Activated T-helper 17 cell treated with anti-CD3 and anti-CD28 coated beads, Interleukin-2, amount 50 U/mL, for 72 hours (primary cell): ENCODE data around the gene TRIP11. TPM values are rescaled to one million over a fixed set of nuclear protein-coding genes. Genes with fewer than 3 reads are reported as not detected.

ENCODE experiments used
- ATAC-seq: fragments of 150-1000 bp; cut with Tn5 transposase; replicated peaks from 2 replicates; pipeline ENCODE4 v1.10.0; 2021; ENCODE audit warnings: mild to moderate bottlenecking, moderate library complexity
- H3K27ac Mint-ChIP-seq: one replicate; pipeline ENCODE4 v1.8.0; 2022; ENCODE audit warnings: mixed read lengths
- H3K27me3 Mint-ChIP-seq: one replicate; pipeline ENCODE4 v1.8.0; 2022; ENCODE audit warnings: mixed read lengths
- H3K36me3 Mint-ChIP-seq: one replicate; pipeline ENCODE4 v1.8.0; 2022; ENCODE audit warnings: low read depth, mild to moderate bottlenecking, mixed read lengths
- H3K4me1 Mint-ChIP-seq: one replicate; pipeline ENCODE4 v1.8.0; 2022; ENCODE audit warnings: mixed read lengths
- H3K4me3 Mint-ChIP-seq: one replicate; pipeline ENCODE4 v1.8.0; 2022; ENCODE audit warnings: mild to moderate bottlenecking, mixed read lengths
- H3K9me3 Mint-ChIP-seq: one replicate; pipeline ENCODE4 v1.8.0; 2022; ENCODE audit warnings: mixed read lengths
- total RNA-seq, 2 donors: library from RNA; stranded (reverse); gene quantifications; one replicate each; pipeline ENCODE4 v1.2.3, GENCODE V29; 2022

The TRIP11 gene
- total RNA-seq, 2 donors from 2014 or later = 38.5 to 39.8 TPM

DNA sequence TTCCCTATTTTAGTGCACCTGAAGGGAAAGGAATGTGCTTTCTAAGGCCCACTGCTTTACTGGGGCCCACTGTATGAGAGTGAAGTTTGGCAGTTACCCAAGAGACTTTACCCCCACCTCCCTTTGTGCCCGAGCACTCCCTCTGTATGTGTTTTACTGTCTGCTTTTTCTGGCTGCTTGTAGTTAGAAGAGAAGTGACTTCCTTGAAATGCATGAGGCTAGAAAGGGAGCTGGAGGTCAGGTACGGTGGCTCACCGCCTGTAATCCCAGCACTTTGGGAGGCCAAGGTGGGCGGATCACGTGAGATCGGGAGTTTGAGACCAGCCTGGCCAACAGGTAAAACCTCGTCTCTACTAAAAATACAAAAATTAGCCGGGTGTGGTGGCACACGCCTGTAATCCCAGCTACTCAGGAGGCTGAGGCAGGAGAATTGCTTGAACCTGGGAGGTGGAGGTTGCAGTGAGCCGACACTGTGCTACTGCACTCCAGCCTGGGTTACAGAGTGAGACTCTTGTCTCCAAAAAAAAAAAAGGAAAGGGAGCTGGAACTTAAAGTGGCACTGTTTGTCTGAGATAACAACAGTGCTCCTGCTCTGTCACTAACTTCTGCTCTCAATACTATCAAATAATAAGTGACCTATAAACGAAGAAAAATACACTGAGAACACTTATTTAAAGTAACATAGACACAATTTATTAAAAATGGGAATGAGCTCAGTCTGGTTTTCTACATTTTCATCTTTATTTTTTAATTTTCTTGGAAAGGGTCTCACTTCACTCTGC is 5.8 kb downstream of the TRIP11 start:
- Mint-ChIP-seq H3K27ac (no peak overlapping the region), H3K27me3 (no peaks in the 10 kb centered on the region), H3K4me3 (no peak overlapping the region), H3K36me3 (peaks cover 68% of the 10 kb centered on the region), H3K4me1 (peaks cover 22% of the 10 kb centered on the region), H3K9me3 (no peaks in the 10 kb centered on the region)
- no peak for ATAC-seq

DNA sequence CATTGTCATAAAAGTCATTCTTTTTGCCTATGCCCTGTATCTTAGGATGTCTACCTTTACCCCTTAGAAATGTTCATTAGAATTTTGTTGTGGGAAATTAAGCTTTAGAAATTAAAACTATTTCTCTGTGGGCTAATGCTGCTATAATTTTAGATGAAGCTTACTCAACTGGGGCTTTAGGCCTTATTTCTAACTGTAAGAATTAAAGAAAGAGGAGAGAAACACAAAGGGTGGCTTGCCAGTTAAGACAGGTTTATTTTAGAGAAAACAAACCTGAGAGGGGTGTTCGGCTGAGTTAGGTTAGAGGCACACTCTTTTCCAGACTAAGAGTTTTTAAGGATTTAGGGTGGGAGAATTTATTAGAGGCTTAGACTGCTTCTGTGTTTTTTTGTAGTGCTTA is 6.4 kb downstream of the TRIP11 start:
- H3K4me3 Mint-ChIP-seq = no peak overlapping the region
- H3K4me1 Mint-ChIP-seq = peaks cover 22% of the 10 kb centered on the region
- H3K9me3 Mint-ChIP-seq = no peaks in the 10 kb centered on the region
- ATAC-seq = no peak
- H3K27ac Mint-ChIP-seq = no peak overlapping the region
- H3K36me3 Mint-ChIP-seq = peaks cover 65% of the 10 kb centered on the region
- no peaks in the 10 kb centered on the region for H3K27me3 Mint-ChIP-seq

DNA sequence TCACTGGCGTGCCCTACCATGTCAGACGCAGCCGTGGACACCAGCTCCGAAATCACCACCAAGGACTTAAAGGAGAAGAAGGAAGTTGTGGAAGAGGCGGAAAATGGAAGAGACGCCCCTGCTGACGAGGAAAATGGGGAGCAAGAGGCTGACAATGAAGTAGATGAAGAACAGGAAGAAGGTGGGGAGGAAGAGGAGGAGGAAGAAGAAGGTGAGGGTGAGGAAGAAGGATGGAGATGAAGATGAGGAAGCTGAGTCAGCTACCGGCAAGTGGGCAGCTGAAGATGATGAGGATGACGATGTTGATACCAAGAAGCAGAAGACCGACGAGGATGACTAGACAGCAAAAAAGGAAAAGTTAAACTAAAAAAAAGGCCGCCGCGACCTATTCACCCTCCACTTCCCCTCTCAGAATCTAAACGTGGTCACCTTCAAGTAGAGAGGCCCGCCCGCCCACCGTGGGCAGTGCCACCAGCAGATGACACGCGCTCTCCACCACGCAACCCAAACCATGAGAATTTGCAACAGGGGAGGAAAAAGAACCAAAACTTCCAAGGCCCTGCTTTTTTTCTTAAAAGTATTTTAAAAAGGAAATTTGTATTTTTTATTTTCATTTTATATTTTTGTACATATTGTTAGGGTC is 13.2 kb downstream of the TRIP11 start:
- Mint-ChIP-seq H3K4me3 (peak overlapping the region; percentile 33), H3K27me3 (no peaks in the 10 kb centered on the region), H3K27ac (peak overlapping the region; percentile 46), H3K9me3 (no peaks in the 10 kb centered on the region), H3K36me3 (peaks cover 87% of the 10 kb centered on the region), H3K4me1 (peaks cover 19% of the 10 kb centered on the region)
- no peak for ATAC-seq

DNA sequence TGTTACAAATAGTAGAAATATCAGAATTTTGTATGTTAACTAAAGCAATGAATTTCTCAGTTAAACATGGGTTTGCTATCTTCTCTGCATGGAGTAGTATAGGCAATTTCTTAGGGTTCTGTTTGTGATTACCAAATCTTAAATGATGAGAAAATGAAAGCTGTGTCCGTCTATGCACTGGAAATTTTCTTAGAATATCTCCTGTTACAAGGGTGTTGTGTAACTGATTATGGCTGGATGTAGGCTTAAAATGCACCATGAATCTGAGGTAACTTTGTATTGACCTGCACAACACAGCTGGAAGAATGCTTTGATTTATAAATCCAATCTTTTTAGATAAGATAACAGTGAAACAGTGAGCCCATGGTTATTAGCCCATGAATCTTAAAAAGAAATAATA is 17.8 kb downstream of the TRIP11 start:
- no peak overlapping the region for H3K4me3 Mint-ChIP-seq
- no peak overlapping the region for H3K27ac Mint-ChIP-seq
- peaks cover 12% of the 10 kb centered on the region for H3K4me1 Mint-ChIP-seq
- peaks cover 91% of the 10 kb centered on the region for H3K36me3 Mint-ChIP-seq
- no peaks in the 10 kb centered on the region for H3K27me3 Mint-ChIP-seq
- no peaks in the 10 kb centered on the region for H3K9me3 Mint-ChIP-seq
- no peak for ATAC-seq

DNA sequence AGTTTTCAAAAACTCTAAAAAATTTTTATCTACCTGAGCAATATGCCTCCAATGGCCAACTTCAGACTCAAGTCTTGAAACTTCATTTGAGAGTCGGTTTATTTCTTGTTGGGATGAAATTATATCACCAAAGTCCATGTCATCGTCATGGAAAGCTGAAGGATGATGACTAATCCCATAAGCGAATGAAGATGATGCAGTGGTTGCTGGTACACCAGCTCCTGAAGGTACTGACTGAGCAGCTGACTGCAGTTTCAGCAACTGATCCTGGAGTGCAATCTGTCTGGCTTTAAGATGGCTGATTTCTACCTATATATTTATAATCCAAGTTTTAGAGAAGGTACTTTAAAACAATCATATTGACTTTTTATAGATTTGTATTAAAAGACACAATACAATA is 18.3 kb downstream of the TRIP11 start:
- Mint-ChIP-seq H3K36me3 (peaks cover 91% of the 10 kb centered on the region), H3K4me3 (no peak overlapping the region), H3K9me3 (no peaks in the 10 kb centered on the region), H3K27me3 (no peaks in the 10 kb centered on the region), H3K27ac (no peak overlapping the region), H3K4me1 (peaks cover 9% of the 10 kb centered on the region)
- ATAC-seq = peak; percentile 35

DNA sequence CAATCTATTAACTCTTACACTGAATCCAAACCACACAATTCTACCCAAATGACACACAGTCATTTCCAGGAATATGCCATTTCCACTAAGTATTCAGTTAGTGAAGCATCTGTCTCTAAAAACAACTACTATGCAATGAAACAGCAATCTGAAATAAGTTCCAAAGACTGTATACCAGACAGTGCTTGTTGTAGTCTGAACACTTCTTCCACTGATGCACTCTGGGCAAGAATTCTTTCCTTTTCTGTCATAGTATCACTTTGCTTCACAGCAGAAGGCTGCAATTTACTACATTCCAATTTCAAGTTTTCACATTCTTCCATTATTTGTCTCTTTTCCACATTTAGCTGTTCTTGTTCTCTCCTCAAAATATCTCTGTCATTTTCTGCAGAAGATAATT is 25.8 kb downstream of the TRIP11 start:
- H3K27me3 Mint-ChIP-seq = no peaks in the 10 kb centered on the region
- H3K4me3 Mint-ChIP-seq = no peak overlapping the region
- no peaks in the 10 kb centered on the region for H3K9me3 Mint-ChIP-seq
- H3K27ac Mint-ChIP-seq = peak overlapping the region; percentile 37
- peaks cover 13% of the 10 kb centered on the region for H3K4me1 Mint-ChIP-seq
- peak; percentile 46 for ATAC-seq
- peaks cover 96% of the 10 kb centered on the region for H3K36me3 Mint-ChIP-seq

DNA sequence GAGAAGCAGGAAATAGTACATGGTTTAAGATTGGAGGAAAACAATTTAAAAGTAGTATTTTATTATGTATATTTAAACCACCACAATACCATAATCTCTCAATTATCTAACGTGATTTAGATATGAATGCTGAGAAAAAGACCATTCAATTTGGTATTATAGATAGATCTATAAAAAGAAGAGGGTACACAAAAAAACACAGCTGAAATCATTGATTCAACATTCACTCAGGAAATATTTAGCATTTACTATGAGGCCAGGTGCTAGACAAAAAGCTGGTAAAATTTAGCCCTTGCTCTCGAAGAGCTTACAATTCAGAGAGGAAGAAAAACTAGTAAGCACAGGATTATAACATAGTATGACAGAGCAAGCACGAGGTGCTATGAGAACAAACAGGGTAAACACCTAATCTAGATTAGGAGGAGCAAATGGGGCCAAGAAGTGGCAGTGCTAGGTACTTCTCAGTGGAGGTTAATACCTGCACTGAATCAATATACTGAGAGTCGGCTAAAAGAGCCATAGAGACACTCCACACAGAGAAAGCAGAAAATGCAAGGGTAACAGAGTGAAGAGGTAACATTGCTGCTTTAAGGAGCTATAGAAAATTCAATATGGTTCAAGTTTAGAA is 27.6 kb downstream of the TRIP11 start:
- Mint-ChIP-seq H3K36me3 (peaks cover 95% of the 10 kb centered on the region), H3K27me3 (no peaks in the 10 kb centered on the region), H3K9me3 (no peaks in the 10 kb centered on the region), H3K4me3 (no peak overlapping the region), H3K27ac (peak overlapping the region; percentile 0), H3K4me1 (peaks cover 13% of the 10 kb centered on the region)
- ATAC-seq = no peak

DNA sequence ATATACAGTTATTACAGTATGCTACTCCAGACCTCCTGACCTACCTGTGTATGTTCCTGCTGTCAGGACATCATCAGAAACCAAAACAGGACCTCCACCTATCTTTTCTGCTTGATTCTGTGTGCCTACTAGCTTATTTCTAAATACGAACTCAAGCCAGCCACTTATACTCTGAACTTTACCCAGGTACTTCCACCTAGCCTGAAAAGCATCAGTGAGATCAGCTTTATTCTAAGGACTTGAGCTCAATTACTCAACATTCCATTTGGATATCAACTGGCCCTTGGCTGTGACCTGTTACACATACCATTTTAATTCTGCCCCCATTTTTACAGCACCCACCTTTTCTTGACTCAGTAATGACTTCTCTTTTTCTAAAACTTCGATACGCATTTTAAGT is 29.2 kb downstream of the TRIP11 start:
- no peaks in the 10 kb centered on the region for H3K27me3 Mint-ChIP-seq
- peaks cover 95% of the 10 kb centered on the region for H3K36me3 Mint-ChIP-seq
- H3K4me1 Mint-ChIP-seq = peaks cover 16% of the 10 kb centered on the region
- no peak overlapping the region for H3K27ac Mint-ChIP-seq
- ATAC-seq = no peak
- H3K4me3 Mint-ChIP-seq = no peak overlapping the region
- H3K9me3 Mint-ChIP-seq = no peaks in the 10 kb centered on the region

DNA sequence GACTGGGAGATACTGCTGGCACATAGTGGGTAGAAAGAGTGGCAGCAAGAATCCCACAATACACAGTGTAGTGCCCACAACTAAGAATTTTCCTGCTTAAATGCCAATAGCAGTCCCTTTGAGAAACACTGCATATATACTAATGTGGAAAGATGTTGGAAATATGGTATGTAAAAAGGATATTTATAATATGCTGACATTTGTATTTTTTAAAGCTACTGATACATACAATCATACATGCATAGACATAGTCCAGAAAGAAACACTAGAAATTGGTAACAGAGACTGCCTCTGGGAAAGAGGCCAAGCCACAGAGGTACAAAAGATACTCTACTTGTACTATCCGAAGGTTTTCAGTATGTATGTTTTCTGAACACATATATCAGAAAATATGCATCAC is 30.3 kb downstream of the TRIP11 start:
- H3K9me3 Mint-ChIP-seq = no peaks in the 10 kb centered on the region
- H3K36me3 Mint-ChIP-seq = peaks cover 95% of the 10 kb centered on the region
- H3K4me3 Mint-ChIP-seq = no peak overlapping the region
- ATAC-seq = no peak
- H3K4me1 Mint-ChIP-seq = peaks cover 26% of the 10 kb centered on the region
- no peak overlapping the region for H3K27ac Mint-ChIP-seq
- H3K27me3 Mint-ChIP-seq = no peaks in the 10 kb centered on the region

DNA sequence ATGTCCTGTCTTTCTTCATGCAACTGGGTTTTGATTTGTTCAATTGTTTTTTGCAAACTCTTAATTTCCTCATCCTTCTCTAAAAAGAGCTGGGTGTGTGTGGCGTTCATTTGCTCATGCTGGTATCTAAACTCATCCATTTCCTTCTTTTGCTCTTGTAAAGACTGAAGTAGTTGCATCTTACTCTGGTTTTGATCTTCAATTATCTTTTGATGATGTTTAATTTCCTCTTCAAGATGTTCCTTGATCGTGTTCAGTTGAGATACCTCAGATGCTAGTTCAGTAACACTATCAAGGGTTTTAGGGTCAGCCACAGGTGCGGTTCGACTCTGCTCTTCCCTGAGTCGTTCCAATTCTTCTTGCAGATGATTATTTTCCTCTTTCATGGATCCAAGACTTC is 34.8 kb downstream of the TRIP11 start:
- no peak for ATAC-seq
- Mint-ChIP-seq H3K9me3 (no peaks in the 10 kb centered on the region), H3K4me1 (peaks cover 24% of the 10 kb centered on the region), H3K36me3 (peaks cover 74% of the 10 kb centered on the region), H3K4me3 (peak overlapping the region; percentile 50), H3K27ac (peak overlapping the region; percentile 69), H3K27me3 (no peaks in the 10 kb centered on the region)

DNA sequence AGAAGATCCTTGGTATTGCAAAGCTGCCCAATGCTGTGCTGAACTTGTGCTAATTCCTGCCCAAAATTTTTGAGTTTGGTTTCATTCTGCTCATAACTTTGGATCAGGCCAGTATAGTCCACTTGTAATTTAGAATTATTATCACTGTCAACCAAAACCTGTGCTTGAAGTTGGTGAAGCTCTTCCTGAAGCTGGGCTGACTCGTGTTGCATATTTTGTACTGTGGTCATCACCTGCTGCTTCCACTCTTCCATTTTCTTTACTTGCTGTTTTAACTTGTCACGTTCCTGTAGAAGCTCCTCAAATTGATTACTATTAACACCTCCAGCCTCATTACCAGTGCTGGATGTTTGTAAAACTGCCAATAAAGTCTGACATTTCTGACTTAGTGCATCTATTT is 35.8 kb downstream of the TRIP11 start:
- no peak for ATAC-seq
- H3K4me1 Mint-ChIP-seq = peaks cover 30% of the 10 kb centered on the region
- H3K27ac Mint-ChIP-seq = no peak overlapping the region
- H3K36me3 Mint-ChIP-seq = peaks cover 74% of the 10 kb centered on the region
- H3K4me3 Mint-ChIP-seq = no peak overlapping the region
- no peaks in the 10 kb centered on the region for H3K9me3 Mint-ChIP-seq
- no peaks in the 10 kb centered on the region for H3K27me3 Mint-ChIP-seq

DNA sequence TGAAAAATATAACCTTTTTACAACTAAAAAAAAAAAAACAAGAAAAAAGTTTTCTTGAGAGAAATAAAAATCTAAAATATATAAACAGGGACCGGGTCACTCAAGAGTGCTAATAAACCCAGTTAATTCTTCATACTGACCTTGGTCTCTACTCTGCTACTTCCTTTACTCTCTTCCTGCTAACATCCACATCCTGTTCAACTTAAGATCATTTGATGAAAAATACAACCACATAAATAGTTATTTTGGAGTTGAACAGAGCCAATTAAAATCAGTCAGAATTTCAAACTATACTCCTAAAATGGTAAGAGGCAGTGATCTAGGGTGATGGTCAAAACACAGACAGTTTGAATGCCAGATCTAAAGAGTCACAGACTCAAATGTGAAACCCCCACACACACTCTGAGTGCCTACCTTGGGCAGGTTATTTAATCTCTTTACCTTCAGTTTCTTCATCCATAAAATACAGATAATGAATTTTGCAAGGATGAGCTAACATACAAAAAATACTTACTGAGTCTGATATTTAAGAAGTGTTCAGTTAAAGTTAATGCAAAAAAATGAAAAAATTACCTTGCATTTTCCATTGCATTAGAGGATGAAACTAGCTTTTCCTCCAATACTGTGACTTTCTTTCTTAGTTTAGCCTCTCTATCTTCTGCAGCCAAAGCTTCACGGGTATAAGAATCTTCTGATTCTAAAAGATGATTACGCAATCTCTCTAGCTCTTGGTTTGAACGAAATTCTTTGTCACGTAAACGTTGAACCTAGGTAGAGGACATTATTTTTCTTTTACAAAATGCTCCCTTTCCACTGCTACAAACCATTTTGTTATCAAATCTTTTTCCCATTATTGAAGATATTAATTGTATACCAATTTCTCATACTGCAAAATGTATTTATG is 40.9 kb downstream of the TRIP11 start:
- Mint-ChIP-seq H3K27me3 (no peaks in the 10 kb centered on the region), H3K4me1 (peaks cover 34% of the 10 kb centered on the region), H3K36me3 (peaks cover 72% of the 10 kb centered on the region), H3K9me3 (no peaks in the 10 kb centered on the region), H3K4me3 (peak overlapping the region; percentile 11), H3K27ac (peak overlapping the region; percentile 45)
- no peak for ATAC-seq

DNA sequence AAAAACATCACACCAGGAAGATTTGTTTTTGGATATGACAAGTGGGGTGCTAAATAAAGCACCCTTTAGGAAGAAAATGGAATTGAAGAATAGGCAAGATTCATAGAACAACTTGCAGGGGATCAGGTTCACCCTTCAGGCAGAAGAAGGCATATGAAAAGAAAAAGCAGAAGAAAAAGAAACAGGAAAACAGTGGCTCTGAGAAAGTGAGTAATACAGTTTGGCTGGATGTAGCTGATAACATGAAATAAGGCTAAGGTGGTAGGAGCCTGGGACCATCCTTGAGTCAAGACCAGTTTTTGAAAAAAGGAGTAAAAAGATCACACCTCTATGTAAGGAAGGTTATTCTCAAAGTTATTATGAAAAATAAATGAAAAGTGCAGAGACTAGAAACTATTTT is 42.4 kb downstream of the TRIP11 start:
- peak overlapping the region; percentile 16 for H3K4me3 Mint-ChIP-seq

DNA sequence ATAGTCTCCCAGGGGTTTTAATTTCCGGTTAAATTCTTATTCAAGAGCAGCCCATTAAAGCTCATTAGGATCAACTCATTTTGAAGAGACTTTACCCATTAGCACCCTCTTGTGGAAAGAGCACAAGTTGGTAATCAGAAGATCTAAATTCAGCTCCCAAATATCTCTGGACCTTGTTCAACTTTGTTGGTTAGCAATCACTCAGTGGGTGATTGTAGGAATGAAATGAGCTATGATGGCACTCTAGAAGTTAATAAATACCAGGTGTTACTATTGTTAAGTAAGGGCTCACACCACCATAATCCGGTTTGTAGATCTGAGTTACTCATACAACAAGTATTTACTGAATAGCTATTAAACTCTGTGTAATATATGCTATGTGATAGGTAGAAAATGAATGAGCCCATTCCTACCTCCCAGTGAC is 42.9 kb downstream of the TRIP11 start:
- peak overlapping the region; percentile 16 for H3K4me3 Mint-ChIP-seq
- ATAC-seq = peak; percentile 42
- H3K27me3 Mint-ChIP-seq = no peaks in the 10 kb centered on the region
- H3K9me3 Mint-ChIP-seq = no peaks in the 10 kb centered on the region
- H3K36me3 Mint-ChIP-seq = peaks cover 74% of the 10 kb centered on the region
- H3K27ac Mint-ChIP-seq = peak overlapping the region; percentile 51
- peaks cover 24% of the 10 kb centered on the region for H3K4me1 Mint-ChIP-seq

More for the DNA sequence above, 42.4 kb downstream of the TRIP11 start:
- peaks cover 70% of the 10 kb centered on the region for H3K36me3 Mint-ChIP-seq
- peak overlapping the region; percentile 51 for H3K27ac Mint-ChIP-seq
- peaks cover 24% of the 10 kb centered on the region for H3K4me1 Mint-ChIP-seq
- H3K27me3 Mint-ChIP-seq = no peaks in the 10 kb centered on the region
- no peak for ATAC-seq
- H3K9me3 Mint-ChIP-seq = no peaks in the 10 kb centered on the region
